ENCODE measurements around the gene ARL6IP4.

ARL6IP4 gene

GRCh38 chr12:122998316-122998715 is 17.8 kb downstream of the ARL6IP4 start:
- TF ChIP-seq CTCF (IDR thresholded peaks at IDR 0.05; ENCODE audit: low read depth, low read length) = no peak
- Histone ChIP-seq H3K9me3 (no peaks in the 10 kb centered on the region), H3K4me3 (ENCODE audit: low read depth, low read length) (no peak overlapping the region), H3K27me3 (no peaks in the 10 kb centered on the region), H3K36me3 (no peaks in the 10 kb centered on the region), H3K4me1 (no peaks in the 10 kb centered on the region)
- DNase-seq = no peak

- Histone ChIP-seq H3K4me3 (ENCODE audit: low read depth, low read length) (no peak overlapping the region), H3K9me3 (no peaks in the 10 kb centered on the region), H3K27me3 (no peaks in the 10 kb centered on the region), H3K4me1 (no peaks in the 10 kb centered on the region), H3K36me3 (no peaks in the 10 kb centered on the region)
- DNase-seq = no peak
- TF ChIP-seq CTCF (IDR thresholded peaks at IDR 0.05; ENCODE audit: low read depth, low read length) = no peak
Measured at GRCh38 chr12:122999196-122999946, 18.9 kb downstream of the ARL6IP4 start.

GRCh38 chr12:122999986-123000420 is 19.5 kb downstream of the ARL6IP4 start:
- H3K36me3 ChIP-seq = no peaks in the 10 kb centered on the region
- TF ChIP-seq CTCF (IDR thresholded peaks at IDR 0.05; ENCODE audit: low read depth, low read length) = no peak
- no peaks in the 10 kb centered on the region for H3K27me3 ChIP-seq
- H3K4me1 ChIP-seq = no peaks in the 10 kb centered on the region
- H3K4me3 ChIP-seq (ENCODE audit: low read depth, low read length) = no peak overlapping the region
- no peaks in the 10 kb centered on the region for H3K9me3 ChIP-seq
- DNase-seq = no peak

- TF ChIP-seq CTCF (IDR thresholded peaks at IDR 0.05; ENCODE audit: low read depth, low read length) = no peak
- no peaks in the 10 kb centered on the region for H3K36me3 ChIP-seq
- no peaks in the 10 kb centered on the region for H3K9me3 ChIP-seq
- H3K4me3 ChIP-seq (ENCODE audit: low read depth, low read length) = no peak overlapping the region
- H3K27me3 ChIP-seq = no peaks in the 10 kb centered on the region
- H3K4me1 ChIP-seq = no peaks in the 10 kb centered on the region
- no peak for DNase-seq
Measured at GRCh38 chr12:123000578-123000977, 20.1 kb downstream of the ARL6IP4 start.

- DNase-seq = no peak
- Histone ChIP-seq H3K27me3 (no peaks in the 10 kb centered on the region), H3K4me1 (no peaks in the 10 kb centered on the region), H3K4me3 (ENCODE audit: low read depth, low read length) (no peak overlapping the region), H3K36me3 (no peaks in the 10 kb centered on the region), H3K9me3 (no peaks in the 10 kb centered on the region)
- no peak for TF ChIP-seq CTCF (IDR thresholded peaks at IDR 0.05; ENCODE audit: low read depth, low read length)
Measured at GRCh38 chr12:123001464-123001863, 21.0 kb downstream of the ARL6IP4 start.

- Histone ChIP-seq H3K27me3 (no peaks in the 10 kb centered on the region), H3K36me3 (no peaks in the 10 kb centered on the region), H3K4me1 (no peaks in the 10 kb centered on the region), H3K9me3 (no peaks in the 10 kb centered on the region), H3K4me3 (ENCODE audit: low read depth, low read length) (no peak overlapping the region)
- no peak for DNase-seq
- TF ChIP-seq CTCF (IDR thresholded peaks at IDR 0.05; ENCODE audit: low read depth, low read length) = no peak
Measured at GRCh38 chr12:123003257-123003656, 22.8 kb downstream of the ARL6IP4 start.

Measured in BE2C (cell line).